GM19099 (cell line): ENCODE results near the gene JMJD1C.

ENCODE experiments used
- POLR2A ChIP-seq: IDR thresholded peaks from 3 replicates; pipeline ENCODE4 v1.6.1; 2011; ENCODE audit warnings: low read depth; ENCODE audit not compliant: insufficient read length; ENCODE audit errors: extremely low read depth

The JMJD1C gene

GRCh38 chr10:63373176-63373575 is 92.6 kb downstream of the JMJD1C start:
- TF ChIP-seq POLR2A = no peak

- TF ChIP-seq POLR2A = no peak
These were observed 96.1 kb downstream of the JMJD1C start for GRCh38 chr10:63369711-63370110.

GRCh38 chr10:63368365-63368764 is 97.4 kb downstream of the JMJD1C start:
- TF ChIP-seq POLR2A = no peak

GRCh38 chr10:63366933-63367332 is 98.8 kb downstream of the JMJD1C start:
- TF ChIP-seq POLR2A = no peak

- no peak for TF ChIP-seq POLR2A
These were observed 99.6 kb downstream of the JMJD1C start for GRCh38 chr10:63365976-63366765.

- no peak for TF ChIP-seq POLR2A
These were observed 100.9 kb downstream of the JMJD1C start for GRCh38 chr10:63364918-63365317.

GRCh38 chr10:63363951-63364350 is 101.8 kb downstream of the JMJD1C start:
- TF ChIP-seq POLR2A = no peak

- TF ChIP-seq POLR2A = no peak
These were observed 110.1 kb downstream of the JMJD1C start for GRCh38 chr10:63355682-63356081.

GRCh38 chr10:63352976-63353375 is 112.8 kb downstream of the JMJD1C start:
- no peak for TF ChIP-seq POLR2A

GRCh38 chr10:63348245-63348850 is 117.4 kb downstream of the JMJD1C start:
- TF ChIP-seq POLR2A = no peak

- no peak for TF ChIP-seq POLR2A
These were observed 119.7 kb downstream of the JMJD1C start for GRCh38 chr10:63346015-63346441.

- TF ChIP-seq POLR2A = no peak
These were observed 121.5 kb downstream of the JMJD1C start for GRCh38 chr10:63344269-63344668.

GRCh38 chr10:63343476-63343875 is 122.3 kb downstream of the JMJD1C start:
- TF ChIP-seq POLR2A = no peak

GRCh38 chr10:63337455-63338251 is 128.1 kb downstream of the JMJD1C start:
- no peak for TF ChIP-seq POLR2A

- no peak for TF ChIP-seq POLR2A
These were observed 134.2 kb downstream of the JMJD1C start for GRCh38 chr10:63331586-63331985.

GRCh38 chr10:63324495-63324854 is 141.3 kb downstream of the JMJD1C start:
- TF ChIP-seq POLR2A = no peak
